GM18508 (cell line): ENCODE measurements around the gene SOWAHA.
"Not testable (repeated sequence)": the region's sequence is repeated elsewhere in the genome, so short reads cannot be mapped to it uniquely, and the experiment has no call there.

Source experiments
- ATAC-seq: cut with Tn5 transposase; IDR thresholded peaks from one replicate; pipeline ENCODE4 v1.9.1; 2021; ENCODE audit warnings: moderate number of reproducible peaks; ENCODE audit not compliant: insufficient read depth, unreplicated experiment

SOWAHA gene

DNA sequence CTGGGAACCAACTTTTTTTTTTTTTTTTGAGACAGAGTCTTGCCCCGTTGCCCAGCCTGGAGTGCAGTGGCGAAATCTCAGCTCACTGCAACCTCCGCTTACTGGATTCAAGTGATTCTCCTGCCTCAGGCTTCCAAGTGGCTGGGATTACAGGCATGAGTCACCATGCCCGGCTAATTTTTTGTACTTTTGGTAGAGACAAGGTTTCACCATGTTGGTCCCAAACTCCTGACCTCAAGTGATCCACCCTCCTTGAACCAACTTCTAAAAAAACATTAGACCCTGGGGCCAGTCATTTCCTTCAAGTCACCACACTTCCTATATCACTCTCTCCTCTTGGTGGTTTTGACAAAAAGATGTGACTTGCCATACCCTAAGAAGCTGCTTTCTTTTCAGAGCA is 28.2 kb downstream of the SOWAHA start:
- no peak for ATAC-seq

DNA sequence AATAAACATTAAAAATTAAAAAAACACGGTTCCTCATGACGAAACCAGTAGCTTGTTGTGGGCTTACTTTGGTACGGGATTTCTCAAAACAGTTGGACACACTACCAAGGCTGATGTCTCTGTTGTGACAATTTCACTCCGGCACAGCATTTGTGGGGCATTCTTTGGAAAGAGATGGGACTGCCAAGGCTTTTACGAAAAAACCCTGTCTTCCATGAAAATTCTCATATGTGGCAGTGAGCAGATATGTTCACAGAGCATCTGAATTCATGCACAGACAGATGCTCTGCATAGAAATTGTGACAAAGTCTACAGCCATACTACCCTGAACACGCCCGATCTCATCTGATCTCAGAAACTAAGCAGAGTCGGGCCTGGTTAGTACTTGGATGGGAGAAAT is 35.2 kb downstream of the SOWAHA start:
- ATAC-seq, result no peak

DNA sequence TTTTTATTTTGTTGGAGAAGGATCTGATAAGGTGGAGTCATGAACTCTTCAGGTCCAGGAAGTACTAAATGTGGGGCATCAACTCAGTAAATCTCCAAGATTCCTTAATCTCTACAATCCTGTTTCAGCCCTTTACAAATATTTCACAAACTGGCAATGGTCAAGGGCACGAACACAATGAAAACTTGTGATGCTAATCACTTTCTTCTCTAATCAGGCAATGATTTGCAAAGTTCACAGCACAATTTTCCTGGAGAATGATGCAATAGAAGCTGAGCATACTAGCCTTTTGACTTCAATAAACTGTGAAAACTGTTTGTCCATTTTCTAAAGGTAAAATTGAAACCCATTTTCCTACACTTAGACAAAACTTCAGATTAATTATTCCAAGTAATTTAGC is 36.2 kb downstream of the SOWAHA start:
- ATAC-seq, result no peak

DNA sequence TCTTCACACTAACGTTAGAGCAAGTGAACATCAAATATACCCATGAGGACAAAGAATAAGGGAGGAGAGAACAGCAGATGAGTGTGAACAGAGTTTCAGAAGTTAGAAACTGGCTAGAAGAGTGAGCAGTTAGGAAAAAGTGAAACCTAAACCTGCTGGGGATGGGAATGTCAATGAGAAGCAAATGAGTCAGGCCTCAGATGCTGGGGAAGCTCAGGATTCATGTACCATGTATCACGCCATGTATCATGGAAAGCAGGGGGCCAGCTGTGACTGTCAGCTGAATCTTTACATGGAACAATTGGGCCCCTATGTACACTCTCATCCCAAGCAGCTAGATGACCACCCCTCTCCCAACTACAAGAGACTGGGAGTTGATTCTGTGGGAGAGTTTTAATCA is 37.0 kb downstream of the SOWAHA start:
- ATAC-seq, result no peak

DNA sequence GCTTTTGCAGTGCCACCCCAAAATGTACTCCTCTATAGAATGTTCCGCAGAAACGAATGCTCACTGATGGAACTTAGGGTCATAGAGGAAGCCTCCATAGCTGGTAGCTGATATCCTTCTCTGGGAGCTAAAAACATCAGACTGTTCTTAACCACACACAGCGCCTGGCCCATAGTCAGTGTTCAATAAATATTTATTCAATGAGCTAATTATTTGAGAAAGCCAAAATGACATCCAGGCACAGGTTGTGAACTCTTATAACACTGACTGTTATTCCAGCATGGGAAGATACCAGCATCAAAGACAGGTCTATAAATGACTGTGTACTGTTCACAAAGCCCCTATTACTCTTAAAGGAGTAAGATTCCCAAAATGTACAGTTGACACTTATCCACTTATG is 40.2 kb downstream of the SOWAHA start:
- no peak for ATAC-seq

DNA sequence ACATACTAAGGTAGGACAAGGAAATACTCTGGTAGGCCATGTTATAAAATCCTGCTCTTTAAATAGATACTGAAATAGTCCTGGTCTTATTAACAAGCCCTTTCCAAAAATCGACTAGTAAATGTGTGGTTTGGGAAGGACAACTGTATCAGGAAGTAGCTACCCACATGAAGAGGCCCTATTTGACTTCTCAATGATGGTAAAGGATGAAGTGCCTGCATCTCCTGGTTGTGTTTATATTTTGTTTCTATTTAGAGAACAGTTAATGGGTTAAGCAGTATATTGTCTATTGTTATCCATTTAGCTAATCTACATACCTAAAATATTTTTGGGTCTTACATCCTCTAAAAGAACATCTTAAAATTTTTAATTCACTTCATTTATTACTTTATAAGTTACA is 40.7 kb downstream of the SOWAHA start:
- ATAC-seq, result no peak

DNA sequence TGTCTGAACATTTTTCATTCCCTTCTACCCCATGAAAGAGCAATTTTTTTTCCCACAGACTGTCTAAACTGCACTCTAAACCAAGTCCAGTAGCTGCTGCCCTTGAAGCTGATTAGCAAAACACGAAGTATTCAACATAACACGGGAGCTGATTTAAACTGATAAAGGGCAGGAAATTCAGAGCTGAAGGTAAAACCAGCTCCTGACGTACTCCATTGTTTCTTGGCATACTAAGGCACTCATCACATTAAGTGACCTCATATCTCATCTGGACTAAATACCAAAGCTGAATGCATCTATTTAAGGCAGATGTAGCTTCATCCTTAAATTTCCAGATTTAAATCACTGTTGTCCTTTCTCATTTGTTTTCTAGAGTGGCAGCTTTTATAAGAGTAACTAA is 41.2 kb downstream of the SOWAHA start:
- no peak for ATAC-seq

DNA sequence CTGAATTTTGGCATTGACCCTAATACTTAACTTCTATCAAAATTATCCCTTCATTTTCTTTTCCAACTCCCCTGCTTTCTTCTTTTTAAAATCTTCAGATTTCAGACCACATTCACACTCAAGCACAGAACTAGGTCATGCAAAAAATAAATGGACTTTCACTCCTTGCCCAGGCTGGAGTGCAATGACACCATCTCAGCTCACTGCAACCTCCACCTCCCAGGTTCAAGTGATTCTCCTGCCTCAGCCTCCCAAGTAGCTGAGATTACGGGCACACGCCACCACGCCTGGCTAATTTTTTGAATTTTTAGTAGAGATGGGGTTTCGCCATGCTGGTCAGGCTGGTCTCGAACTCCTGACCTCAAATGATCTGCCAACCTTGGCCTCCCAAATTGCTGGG is 41.9 kb downstream of the SOWAHA start:
- ATAC-seq, result not testable (repeated sequence)

DNA sequence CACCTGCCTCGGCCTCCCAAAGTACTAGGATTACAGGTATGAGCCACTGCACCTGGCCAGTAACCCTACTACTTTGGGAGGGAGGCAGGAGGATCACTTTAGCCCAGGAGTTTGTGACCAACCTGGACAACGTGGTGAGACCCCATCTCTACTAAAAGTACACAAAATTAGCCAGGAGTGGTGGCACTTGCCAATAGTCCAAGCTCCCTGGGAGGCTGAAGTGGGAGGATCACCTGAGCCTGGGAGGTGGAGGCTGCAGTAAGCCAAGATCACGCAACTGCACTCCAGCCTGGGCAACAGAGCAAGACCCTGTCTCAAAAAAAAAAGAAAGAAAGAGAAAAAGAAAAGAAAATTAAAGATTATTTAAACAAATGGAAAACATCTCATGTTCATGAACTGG is 42.9 kb downstream of the SOWAHA start:
- no peak for ATAC-seq

DNA sequence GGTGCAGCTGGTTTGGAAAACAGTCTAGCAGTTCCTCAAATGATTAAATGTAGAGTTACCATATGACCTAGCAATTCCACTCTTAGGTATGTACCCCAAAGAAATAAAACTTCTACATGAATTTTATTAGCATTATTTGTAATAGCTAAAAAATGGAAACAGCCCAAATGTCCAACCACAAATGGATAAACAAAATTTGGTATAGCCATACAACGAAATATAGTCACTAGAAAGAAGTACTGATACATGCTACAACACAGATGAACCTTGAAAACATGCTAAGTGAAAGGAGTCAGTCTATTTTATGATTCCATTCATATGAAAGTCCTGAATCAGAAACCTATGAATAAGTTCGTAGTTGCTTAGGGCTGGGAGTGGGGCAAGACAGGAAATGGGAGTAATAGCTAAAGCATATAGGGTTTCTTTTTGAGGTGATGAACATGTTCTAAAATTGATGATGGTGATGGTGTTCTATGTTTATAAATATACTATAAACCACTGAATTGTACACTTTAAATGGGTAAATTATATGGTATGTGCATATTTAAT is 46.9 kb downstream of the SOWAHA start:
- ATAC-seq, result no peak

DNA sequence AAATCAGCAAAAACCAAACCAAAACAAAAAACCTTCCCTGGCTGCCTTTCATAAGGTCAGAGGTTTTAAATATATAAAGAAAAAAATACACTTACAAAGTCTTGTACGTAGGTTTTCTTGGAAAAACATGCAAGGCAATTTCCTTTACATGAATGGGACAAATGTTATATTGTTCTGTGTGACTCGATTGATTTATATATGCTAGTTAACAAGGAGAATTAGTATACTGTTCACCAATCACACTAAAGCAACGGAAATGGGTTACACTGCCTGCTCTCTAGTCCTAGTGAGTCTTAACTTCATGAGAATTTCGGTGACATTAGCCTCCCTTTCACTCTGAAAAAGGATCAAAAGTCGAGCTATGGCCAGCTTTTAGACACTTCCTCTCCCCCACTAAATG is 47.6 kb downstream of the SOWAHA start:
- no peak for ATAC-seq

DNA sequence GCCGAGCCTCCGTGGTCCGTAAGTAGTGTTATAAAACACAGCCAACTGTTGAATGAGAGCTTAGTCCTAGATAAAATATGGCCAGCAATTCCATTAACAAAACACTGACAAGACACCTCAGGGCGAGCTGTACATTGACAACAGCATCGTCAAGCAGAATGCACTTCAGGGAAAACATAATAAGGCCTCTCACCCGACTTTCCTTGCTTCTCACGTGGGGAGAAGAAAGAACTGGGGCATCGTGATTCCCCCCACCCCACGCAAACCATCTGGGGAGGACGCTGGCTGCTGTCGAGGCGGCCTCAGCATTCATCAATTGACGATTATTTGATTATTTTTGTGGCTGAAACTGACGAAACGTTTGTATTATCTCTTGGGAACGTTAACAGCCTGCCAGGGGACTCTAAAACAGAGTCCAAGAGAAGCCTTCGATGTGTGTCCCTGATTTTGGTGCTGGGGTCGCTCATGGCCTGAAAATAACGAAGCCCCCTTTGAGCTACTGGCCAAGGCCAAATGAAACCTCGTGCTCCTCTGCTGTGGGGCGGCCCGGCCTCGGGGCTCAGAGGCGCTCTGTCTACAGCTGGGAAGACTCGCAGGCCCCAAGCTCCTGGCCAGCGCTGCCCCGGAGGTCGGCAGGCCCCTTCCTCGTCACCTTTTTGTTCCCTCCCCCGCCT is 52.7 kb downstream of the SOWAHA start:
- no peak for ATAC-seq
